HepG2 (cell line): Measurements from ENCODE around the gene SLC16A5. TPM values are rescaled to one million over a fixed set of nuclear protein-coding genes. Genes with fewer than 3 reads are reported as not detected.

ENCODE experiments used
- ATAC-seq: fragments of 200-7000 bp; cut with Tn5 transposase; 3 replicates; pipeline ENCODE4 v1.9.1; 2020; ENCODE audit warnings: mild to moderate bottlenecking, moderate library complexity
- BruUV-seq: library from RNA; stranded (reverse); fragments of 400-500 nt; replicated peaks from 2 replicates; lab custom pipeline; 2021; lab: Mats Ljungman, UMichigan
- CTCF ChIA-PET: fragments of 300-600 bp; formaldehyde crosslinking; extraction: SDS; loops from one replicate; lab custom pipeline; 2021; ENCODE audit warnings: low total read pairs, inconsistent platforms, low intra/inter-chr PET ratio; lab: Yijun Ruan, JAX
- POLR2A ChIA-PET: fragments of 350-600 bp; sonication (Branson Sonifier 250); formaldehyde crosslinking; loops from one replicate; lab custom pipeline; 2020; ENCODE audit warnings: antibody characterized with exemption, inconsistent platforms; lab: Yijun Ruan, JAX
- DNase-seq: peaks from one replicate; pipeline ENCODE4 v3.0.0-alpha.2; 2015; ENCODE audit warnings: low spot score
- FAIRE-seq: peaks from 3 replicates; lab custom pipeline; 2011; peaks lifted over from hg19 to GRCh38; lab: Jason Lieb, UNC
- H2AFZ ChIP-seq: one replicate; pipeline ENCODE4 v1.6.1; 2011; ENCODE audit warnings: low read length, inconsistent platforms
- H3K27ac ChIP-seq: fragments of 300-600 bp; 3 replicates; pipeline ENCODE4 v1.8.0; 2011; ENCODE audit warnings: mixed run types, mild to moderate bottlenecking, mixed read lengths, low read length, inconsistent platforms; ENCODE audit not compliant: insufficient read depth; ENCODE audit errors: extremely low read length
- H3K27me3 ChIP-seq, 2 experiments: fragments of 200-600 bp in 1 of 2; 2 replicates in 1 of 2; 3 replicates in 1 of 2; pipeline versions ENCODE4 v1.6.0 to v1.8.0; 2011; ENCODE audit warnings: low read length in 2 of 2, mild to moderate bottlenecking in 2 of 2, moderate library complexity in 2 of 2, inconsistent platforms in 1 of 2; ENCODE audit not compliant: insufficient read depth in 2 of 2, control insufficient read depth in 1 of 2
- H3K36me3 ChIP-seq, 2 experiments: fragments of 200-600 bp in 1 of 2; replicated peaks in 1 of 2; 2 replicates in 1 of 2; 3 replicates in 1 of 2; pipeline versions ENCODE4 v1.5.1 to v1.8.0; 2011; ENCODE audit warnings: low read length in 2 of 2, inconsistent platforms in 1 of 2; ENCODE audit not compliant: insufficient read depth in 2 of 2, control insufficient read depth in 1 of 2
- H3K4me1 ChIP-seq: 2 replicates; pipeline ENCODE4 v1.5.1; 2012; ENCODE audit warnings: low read length, inconsistent platforms; ENCODE audit not compliant: insufficient read depth
- H3K4me2 ChIP-seq: 2 replicates; pipeline ENCODE4 v1.6.0; 2011; ENCODE audit warnings: low read depth, low read length, inconsistent platforms
- H3K4me3 ChIP-seq, 3 experiments: fragments of 200-600 bp in 1 of 3; sonication (generic), shearing (Covaris generic) in 1 of 3; replicated peaks in 1 of 3; 2 replicates each; pipeline ENCODE4 v1.5.1; 2011 to 2016; ENCODE audit warnings: low read length in 3 of 3, inconsistent platforms in 2 of 3, low read depth in 2 of 3, mild to moderate bottlenecking in 2 of 3, control low read depth in 1 of 3, mixed read lengths in 1 of 3; ENCODE audit not compliant: insufficient read depth in 1 of 3
- H3K79me2 ChIP-seq: one replicate; pipeline ENCODE4 v1.6.1; 2011; ENCODE audit warnings: low read length, inconsistent platforms; ENCODE audit not compliant: insufficient read depth
- H3K9ac ChIP-seq: 2 replicates; pipeline ENCODE4 v1.6.0; 2011; ENCODE audit warnings: mild to moderate bottlenecking, low read depth, low read length, inconsistent platforms; ENCODE audit not compliant: insufficient read depth
- H3K9me3 ChIP-seq: 2 replicates; pipeline ENCODE4 v1.5.1; 2012; ENCODE audit warnings: mild to moderate bottlenecking, low read length
- H4K20me1 ChIP-seq: 2 replicates; pipeline ENCODE4 v1.6.0; 2011; ENCODE audit warnings: inconsistent platforms, mild to moderate bottlenecking, low read length, moderate library complexity; ENCODE audit not compliant: insufficient read depth
- BCL6 ChIP-seq: IDR thresholded peaks from 2 replicates; pipeline ENCODE4 v1.6.1; 2016; ENCODE audit warnings: missing genetic modification reagents, missing compliant biosample characterization
- MAF1 ChIP-seq: sonication (generic); formaldehyde crosslinking; IDR thresholded peaks from 2 replicates; pipeline ENCODE4 v1.5.0; 2020; ENCODE audit warnings: missing genetic modification reagents, borderline replicate concordance
- MYNN ChIP-seq: sonication (generic); formaldehyde crosslinking; IDR thresholded peaks from 2 replicates; pipeline ENCODE4 v1.4.0; 2020; ENCODE audit warnings: mild to moderate bottlenecking, low read depth, missing genetic modification reagents
- PHF8 ChIP-seq: sonication (generic); formaldehyde crosslinking; IDR thresholded peaks from 2 replicates; pipeline ENCODE4 v1.5.0; 2020; ENCODE audit warnings: missing genetic modification reagents
- RBAK ChIP-seq: sonication (generic); formaldehyde crosslinking; IDR thresholded peaks from 2 replicates; pipeline ENCODE4 v1.5.1; 2020; ENCODE audit warnings: mild to moderate bottlenecking, missing genetic modification reagents
- RELA ChIP-seq: sonication (generic); formaldehyde crosslinking; IDR thresholded peaks from 2 replicates; pipeline ENCODE4 v1.4.0; 2020; ENCODE audit warnings: missing genetic modification reagents
- SMAD3 ChIP-seq: sonication (generic); formaldehyde crosslinking; IDR thresholded peaks from 2 replicates; pipeline ENCODE4 v1.4.0; 2020; ENCODE audit warnings: missing genetic modification reagents
- SMARCC2 ChIP-seq: fragments of 450-650 bp; IDR thresholded peaks from 2 replicates; pipeline ENCODE4 v1.6.1; 2017; ENCODE audit warnings: antibody characterized with exemption, mild to moderate bottlenecking
- SOX5 ChIP-seq: IDR thresholded peaks from 2 replicates; pipeline ENCODE4 v1.6.1; 2016; ENCODE audit warnings: borderline replicate concordance
- TGIF2 ChIP-seq: IDR thresholded peaks from 2 replicates; pipeline ENCODE4 v1.6.1; 2016; ENCODE audit warnings: control low read depth, missing compliant biosample characterization
- ZNF496 ChIP-seq: sonication (generic); formaldehyde crosslinking; IDR thresholded peaks from 2 replicates; pipeline ENCODE4 v1.8.1; 2023; ENCODE audit warnings: mild to moderate bottlenecking, moderate library complexity, missing genetic modification reagents; ENCODE audit not compliant: insufficient replicate concordance
- ZNF549 ChIP-seq: sonication (generic); formaldehyde crosslinking; IDR thresholded peaks from 2 replicates; pipeline ENCODE4 v1.5.0; 2020; ENCODE audit warnings: missing genetic modification reagents
- ZNF619 ChIP-seq: sonication (generic); formaldehyde crosslinking; IDR thresholded peaks from 2 replicates; pipeline ENCODE4 v1.4.0; 2020; ENCODE audit warnings: mild to moderate bottlenecking, missing genetic modification reagents
- ZNF816 ChIP-seq: sonication (generic); formaldehyde crosslinking; IDR thresholded peaks from 2 replicates; pipeline ENCODE4 v1.8.0; 2022; ENCODE audit warnings: missing genetic modification reagents, mild to moderate bottlenecking, borderline replicate concordance
- ZNF839 ChIP-seq: sonication (generic); formaldehyde crosslinking; IDR thresholded peaks from 2 replicates; pipeline ENCODE4 v1.4.0; 2020; ENCODE audit warnings: missing genetic modification reagents, mild to moderate bottlenecking, borderline replicate concordance
- ZSCAN29 ChIP-seq: sonication (generic); formaldehyde crosslinking; conservative IDR thresholded peaks from 2 replicates; pipeline ENCODE4 v1.4.0; 2020; ENCODE audit warnings: mild to moderate bottlenecking, missing genetic modification reagents
- WGBS: methylation state at CpG from one replicate; pipeline ENCODE4 v1.1.6; 2017; ENCODE audit warnings: low lambda C conversion rate; 5-methylcytosine and 5-hydroxymethylcytosine counted together
- in situ Hi-C: cut with HindIII; loops from 2 replicates; pipeline ENCODE4 v1.10.0; 2017; ENCODE audit warnings: low pct_unique_long_range_greater_than_20kb; ENCODE audit not compliant: extremely low pct_ligation_motif_present
- intact Hi-C: fragments of 100-400 bp; cut with micrococcal nuclease; formaldehyde crosslinking; loops from one replicate; pipeline ENCODE4 v1.10.0; 2022; ENCODE audit not compliant: unreplicated experiment
- polyA plus RNA-seq, 8 experiments: library from polyadenylated mRNA; depleted of rRNA in 3 of 8; stranded (reverse) in 7 of 8; unstranded in 1 of 8; fragments of >200 nt; fragmentation: Illumina TruSeq in 4 of 8; extraction: Trizol in 4 of 8; gene quantifications; 2 replicates each; pipeline versions ENCODE4 v1.2.1 to v1.2.3, GENCODE V29; 2011 to 2016; ENCODE audit warnings: low read depth in 4 of 8, missing spikeins in 1 of 8, mixed read lengths in 1 of 8; ENCODE audit not compliant: insufficient read depth in 1 of 8
- total RNA-seq, 5 experiments: library from RNA; depleted of rRNA; stranded (reverse); fragments of >200 nt; fragmentation: Illumina TruSeq; extraction: Trizol; gene quantifications; 2 replicates each; pipeline ENCODE4 v1.2.3, GENCODE V29; 2016; ENCODE audit warnings: low read depth in 1 of 5
- TF ChIP-seq, protein P1 (sequence below): sonication (generic); formaldehyde crosslinking; IDR thresholded peaks from 2 replicates; pipeline ENCODE4 v1.8.1; 2023; ENCODE audit warnings: mild to moderate bottlenecking, missing genetic modification reagents
- TF ChIP-seq, protein P2 (sequence below): sonication (generic); formaldehyde crosslinking; IDR thresholded peaks from 2 replicates; pipeline ENCODE4 v1.5.0; 2020; ENCODE audit warnings: mild to moderate bottlenecking, missing genetic modification reagents, borderline replicate concordance

SLC16A5 gene
- total and polyA plus RNA-seq, 2 of the 13 experiments (the other 11 are each of a cell fraction or from before 2014, with no cell fraction given): 0.69 to 5.6 TPM

DNA sequence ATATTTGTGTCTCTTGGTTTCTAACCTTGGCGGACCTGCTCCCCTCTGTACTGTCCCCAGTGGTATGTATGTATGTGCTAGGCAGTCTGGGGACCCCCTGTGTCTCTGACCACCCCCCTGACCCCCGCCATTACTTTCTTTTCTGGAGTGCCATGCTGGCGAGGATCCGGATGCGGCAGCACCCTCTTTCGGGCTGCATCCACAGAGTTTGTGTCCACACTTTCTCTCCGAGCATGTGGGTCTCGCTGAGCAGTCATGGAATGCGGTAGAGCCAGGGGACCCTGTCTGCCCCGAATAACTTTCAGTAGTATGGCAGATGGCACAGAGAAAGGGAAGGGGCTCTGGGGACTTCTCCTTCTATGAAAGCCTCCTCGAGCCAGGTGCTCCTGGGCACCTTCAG lies 23.7 kb upstream of the SLC16A5 start:
- H3K9me3 ChIP-seq: no peaks in the 10 kb centered on the region
- no peak overlapping the region for H3K9ac ChIP-seq
- CTCF ChIA-PET: no interaction called here
- H4K20me1 ChIP-seq: no peaks in the 10 kb centered on the region
- H3K27ac ChIP-seq: no peak overlapping the region
- no peak for FAIRE-seq
- no peaks in the 10 kb centered on the region for H3K79me2 ChIP-seq
- no peak overlapping the region for H3K4me3 ChIP-seq
- H2AFZ ChIP-seq: no peak overlapping the region
- ATAC-seq: no peak
- TF ChIP-seq MAF1 (CRISPR knock-in tag) (no peak), SMAD3 (CRISPR knock-in tag) (no peak), SMARCC2 (no peak), MYNN (CRISPR knock-in tag) (no peak), RBAK (CRISPR knock-in tag) (no peak), ZNF619 (CRISPR knock-in tag) (no peak), ZSCAN29 (CRISPR knock-in tag) (no peak), TGIF2 (CRISPR knock-in tag) (no peak), PHF8 (CRISPR knock-in tag) (no peak), ZNF839 (CRISPR knock-in tag) (no peak), ZNF816 (CRISPR knock-in tag) (no peak), ZNF496 (CRISPR knock-in tag) (no peak), ZNF549 (CRISPR knock-in tag) (no peak), RELA (CRISPR knock-in tag) (no peak), SOX5 (no peak), BCL6 (CRISPR knock-in tag) (no peak)
- TF ChIP-seq, protein P1, sequence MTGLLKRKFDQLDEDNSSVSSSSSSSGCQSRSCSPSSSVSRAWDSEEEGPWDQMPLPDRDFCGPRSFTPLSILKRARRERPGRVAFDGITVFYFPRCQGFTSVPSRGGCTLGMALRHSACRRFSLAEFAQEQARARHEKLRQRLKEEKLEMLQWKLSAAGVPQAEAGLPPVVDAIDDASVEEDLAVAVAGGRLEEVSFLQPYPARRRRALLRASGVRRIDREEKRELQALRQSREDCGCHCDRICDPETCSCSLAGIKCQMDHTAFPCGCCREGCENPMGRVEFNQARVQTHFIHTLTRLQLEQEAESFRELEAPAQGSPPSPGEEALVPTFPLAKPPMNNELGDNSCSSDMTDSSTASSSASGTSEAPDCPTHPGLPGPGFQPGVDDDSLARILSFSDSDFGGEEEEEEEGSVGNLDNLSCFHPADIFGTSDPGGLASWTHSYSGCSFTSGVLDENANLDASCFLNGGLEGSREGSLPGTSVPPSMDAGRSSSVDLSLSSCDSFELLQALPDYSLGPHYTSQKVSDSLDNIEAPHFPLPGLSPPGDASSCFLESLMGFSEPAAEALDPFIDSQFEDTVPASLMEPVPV: no peak
- TF ChIP-seq, protein P2, sequence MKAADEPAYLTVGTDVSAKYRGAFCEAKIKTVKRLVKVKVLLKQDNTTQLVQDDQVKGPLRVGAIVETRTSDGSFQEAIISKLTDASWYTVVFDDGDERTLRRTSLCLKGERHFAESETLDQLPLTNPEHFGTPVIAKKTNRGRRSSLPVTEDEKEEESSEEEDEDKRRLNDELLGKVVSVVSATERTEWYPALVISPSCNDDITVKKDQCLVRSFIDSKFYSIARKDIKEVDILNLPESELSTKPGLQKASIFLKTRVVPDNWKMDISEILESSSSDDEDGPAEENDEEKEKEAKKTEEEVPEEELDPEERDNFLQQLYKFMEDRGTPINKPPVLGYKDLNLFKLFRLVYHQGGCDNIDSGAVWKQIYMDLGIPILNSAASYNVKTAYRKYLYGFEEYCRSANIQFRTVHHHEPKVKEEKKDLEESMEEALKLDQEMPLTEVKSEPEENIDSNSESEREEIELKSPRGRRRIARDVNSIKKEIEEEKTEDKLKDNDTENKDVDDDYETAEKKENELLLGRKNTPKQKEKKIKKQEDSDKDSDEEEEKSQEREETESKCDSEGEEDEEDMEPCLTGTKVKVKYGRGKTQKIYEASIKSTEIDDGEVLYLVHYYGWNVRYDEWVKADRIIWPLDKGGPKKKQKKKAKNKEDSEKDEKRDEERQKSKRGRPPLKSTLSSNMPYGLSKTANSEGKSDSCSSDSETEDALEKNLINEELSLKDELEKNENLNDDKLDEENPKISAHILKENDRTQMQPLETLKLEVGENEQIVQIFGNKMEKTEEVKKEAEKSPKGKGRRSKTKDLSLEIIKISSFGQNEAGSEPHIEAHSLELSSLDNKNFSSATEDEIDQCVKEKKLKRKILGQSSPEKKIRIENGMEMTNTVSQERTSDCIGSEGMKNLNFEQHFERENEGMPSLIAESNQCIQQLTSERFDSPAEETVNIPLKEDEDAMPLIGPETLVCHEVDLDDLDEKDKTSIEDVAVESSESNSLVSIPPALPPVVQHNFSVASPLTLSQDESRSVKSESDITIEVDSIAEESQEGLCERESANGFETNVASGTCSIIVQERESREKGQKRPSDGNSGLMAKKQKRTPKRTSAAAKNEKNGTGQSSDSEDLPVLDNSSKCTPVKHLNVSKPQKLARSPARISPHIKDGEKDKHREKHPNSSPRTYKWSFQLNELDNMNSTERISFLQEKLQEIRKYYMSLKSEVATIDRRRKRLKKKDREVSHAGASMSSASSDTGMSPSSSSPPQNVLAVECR: no peak
- no peaks in the 10 kb centered on the region for H3K27me3 ChIP-seq
- no peak for DNase-seq
- WGBS: 96% methylated on average over 11 of the region's 11 CpGs
- intact Hi-C loops: no loop called here
- in situ Hi-C loops: no loop called here
- POLR2A ChIA-PET: interaction anchor here (1.0 to 1.2 kb wide), 2 partner anchors 27 to 31 kb away, joined by 3 read pairs; no protein-coding TSS in a partner anchor
- peaks cover 25 to 53% of the 10 kb centered on the region in 2 experiments for H3K36me3 ChIP-seq
- H3K4me1 ChIP-seq: 0 out of 2 replicates have a peak, but pooled peaks cover 6% of the 10 kb centered on the region
- TSS peak; percentile 37 for BruUV-seq
- no peak overlapping the region for H3K4me2 ChIP-seq
